ENCODE measurements around the gene F7.

Gene F7

DNA sequence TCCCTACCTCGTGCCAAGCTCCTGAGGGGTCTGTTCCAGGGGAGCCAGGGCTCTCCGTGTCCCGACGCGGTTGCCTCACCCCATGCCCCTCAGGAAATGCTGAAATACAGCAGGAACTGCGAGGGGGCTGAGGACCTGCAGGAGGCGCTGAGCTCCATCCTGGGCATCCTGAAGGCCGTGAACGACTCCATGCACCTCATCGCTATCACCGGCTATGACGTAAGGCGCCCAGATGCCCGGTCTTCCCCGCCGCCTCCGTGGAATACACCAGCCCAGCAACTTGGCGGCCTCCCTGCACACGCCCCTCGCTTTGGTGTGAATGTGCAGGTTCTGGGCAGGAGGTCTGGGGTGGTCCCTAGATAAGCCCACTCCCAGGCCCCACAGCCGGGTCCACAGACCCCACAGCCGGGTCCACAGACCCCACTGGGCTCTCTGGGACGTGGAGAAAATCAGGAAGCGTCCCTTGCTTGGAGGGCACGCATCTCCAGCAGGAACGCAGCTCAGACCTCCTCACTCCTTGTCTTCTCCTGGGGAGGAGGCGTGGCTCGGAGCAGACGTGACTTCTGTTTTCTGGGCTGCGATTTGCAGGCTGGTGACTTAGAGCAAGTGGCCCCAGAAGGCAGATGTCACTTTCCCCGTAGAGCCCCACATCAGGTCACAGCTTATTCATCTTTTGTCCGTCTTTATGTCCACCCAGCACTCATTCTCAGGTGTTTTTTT, 19.4 kb upstream of the F7 start:
- in situ Hi-C loops (cut with MboI; ENCODE audit: low sequenced_read_pairs): no loop called here

DNA sequence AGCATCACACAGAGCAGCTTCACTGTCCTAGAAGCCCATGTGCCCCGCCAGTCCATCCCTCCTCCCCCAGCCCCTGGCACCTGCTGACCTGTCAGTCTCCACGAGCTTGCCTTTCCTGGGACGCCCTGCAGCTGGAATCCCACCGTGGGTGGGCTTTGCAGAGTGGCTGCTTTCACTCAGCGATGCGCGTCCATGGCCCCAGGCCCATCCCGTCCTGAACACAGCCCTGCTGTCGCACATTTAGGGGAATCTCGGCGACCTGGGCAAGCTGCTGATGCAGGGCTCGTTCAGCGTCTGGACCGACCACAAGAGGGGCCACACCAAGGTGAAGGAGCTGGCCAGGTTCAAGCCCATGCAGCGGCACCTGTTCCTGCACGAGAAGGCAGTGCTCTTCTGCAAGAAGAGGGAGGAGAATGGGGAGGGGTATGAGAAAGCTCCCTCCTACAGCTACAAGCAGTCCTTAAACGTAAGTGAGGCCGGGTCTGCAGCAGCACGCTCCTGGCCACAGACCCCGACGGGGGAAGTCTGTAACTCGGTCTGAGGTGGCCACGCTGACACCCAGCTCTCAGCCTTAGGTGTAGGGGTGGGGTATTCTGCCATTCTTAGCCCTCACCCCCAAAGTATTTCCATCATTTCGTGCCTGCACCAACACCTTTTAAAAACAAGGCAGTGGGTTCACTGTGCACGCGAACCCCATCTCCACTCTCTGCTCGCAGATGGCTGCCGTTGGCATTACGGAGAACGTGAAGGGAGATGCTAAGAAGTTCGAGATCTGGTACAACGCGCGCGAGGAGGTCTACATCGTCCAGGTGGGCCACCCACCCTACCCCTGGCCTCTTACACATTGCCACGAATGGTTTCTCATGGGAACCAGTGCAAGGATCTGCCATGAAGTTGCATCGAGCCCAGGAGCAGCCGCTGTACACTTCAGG, 18.3 kb upstream of the F7 start:
- in situ Hi-C loops (cut with MboI; ENCODE audit: low sequenced_read_pairs): no loop called here

DNA sequence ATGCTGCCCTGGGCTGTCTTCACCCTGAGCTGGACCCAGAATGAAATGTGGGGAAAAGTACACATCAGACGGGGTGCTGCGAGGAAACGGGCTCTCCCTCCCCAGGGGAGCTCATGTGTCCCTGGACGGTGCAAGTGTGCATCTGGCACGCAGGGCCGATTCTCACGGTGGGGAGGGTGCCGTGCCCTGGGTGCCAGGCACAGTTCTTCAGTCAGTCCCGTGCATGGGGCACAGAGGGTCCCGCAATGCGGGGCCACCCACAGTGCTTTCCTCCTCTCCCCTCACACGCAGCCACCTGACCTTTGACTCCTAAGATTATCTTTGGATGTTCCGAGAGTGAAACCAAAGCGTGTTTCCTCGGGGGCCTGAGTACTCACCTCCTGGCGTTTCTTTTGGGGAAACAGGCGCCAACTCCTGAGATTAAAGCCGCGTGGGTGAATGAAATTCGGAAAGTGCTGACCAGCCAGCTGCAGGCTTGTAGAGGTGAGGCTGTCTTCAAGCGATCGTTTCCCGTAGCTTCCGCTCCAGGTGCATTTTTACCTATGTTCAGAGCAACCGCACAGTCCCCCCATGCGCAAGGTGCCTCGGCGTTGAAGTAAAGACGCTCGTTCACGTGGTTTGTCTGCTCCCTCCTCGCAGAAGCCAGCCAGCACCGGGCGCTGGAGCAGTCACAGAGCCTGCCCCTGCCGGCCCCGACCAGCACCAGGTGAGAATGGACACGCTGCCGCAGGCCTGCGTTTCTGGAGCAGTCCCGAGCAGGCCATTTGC, 17.5 kb upstream of the F7 start:
- in situ Hi-C loops (cut with MboI; ENCODE audit: low sequenced_read_pairs): no loop called here

DNA sequence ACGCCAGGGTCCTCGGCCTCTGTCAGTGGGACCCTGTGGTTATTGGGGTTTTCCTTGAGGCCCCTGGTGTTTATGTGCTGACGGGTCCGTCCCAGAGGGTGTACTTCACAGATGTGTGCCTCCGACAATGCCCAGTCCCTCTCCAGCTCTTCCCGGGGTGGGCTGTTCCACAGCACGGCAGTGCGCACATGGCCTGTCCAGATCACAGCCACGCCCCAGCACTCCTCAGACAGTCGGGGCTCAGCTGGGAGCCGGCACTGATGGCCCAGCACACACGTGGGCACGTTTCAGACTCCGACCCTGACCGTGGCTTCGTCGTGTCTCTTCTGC, 16.9 kb upstream of the F7 start:
- in situ Hi-C loops (cut with MboI; ENCODE audit: low sequenced_read_pairs): no loop called here

DNA sequence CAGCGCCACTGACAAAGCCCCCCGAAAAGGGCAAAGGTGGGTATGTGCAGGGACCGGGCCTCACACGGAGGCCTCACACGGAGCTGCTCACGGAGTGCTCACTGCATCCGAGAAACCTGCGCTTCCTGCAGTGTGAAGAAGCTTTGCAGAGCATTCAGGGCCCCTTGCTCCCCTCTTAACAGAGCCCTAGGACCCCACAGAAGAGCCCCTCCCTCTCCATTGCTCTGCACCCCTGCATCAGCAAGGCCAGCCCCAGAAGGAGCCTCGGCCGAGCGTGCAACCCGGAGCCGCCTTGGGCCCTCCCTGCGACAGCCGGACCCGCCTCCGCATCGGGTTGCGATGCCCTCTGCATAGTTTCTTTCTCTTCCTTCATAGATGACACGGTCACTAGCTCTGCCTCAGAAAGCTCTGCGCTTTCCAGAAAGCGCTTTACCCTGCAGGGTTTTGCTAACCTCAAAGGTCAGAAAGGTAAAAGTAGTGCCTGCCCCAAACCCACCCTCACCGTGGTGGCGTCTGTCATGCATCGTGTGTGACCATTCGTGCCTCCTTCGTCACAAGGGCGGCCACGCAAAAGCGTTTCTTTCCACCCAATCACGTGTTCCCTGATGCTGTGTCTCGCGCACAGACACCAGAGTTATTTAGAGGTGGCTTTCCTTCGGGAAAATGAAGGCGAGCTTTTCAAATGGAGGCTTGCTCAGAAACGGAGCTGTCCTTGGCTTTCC, 15.7 kb upstream of the F7 start:
- in situ Hi-C loops (cut with MboI; ENCODE audit: low sequenced_read_pairs): no loop called here

DNA sequence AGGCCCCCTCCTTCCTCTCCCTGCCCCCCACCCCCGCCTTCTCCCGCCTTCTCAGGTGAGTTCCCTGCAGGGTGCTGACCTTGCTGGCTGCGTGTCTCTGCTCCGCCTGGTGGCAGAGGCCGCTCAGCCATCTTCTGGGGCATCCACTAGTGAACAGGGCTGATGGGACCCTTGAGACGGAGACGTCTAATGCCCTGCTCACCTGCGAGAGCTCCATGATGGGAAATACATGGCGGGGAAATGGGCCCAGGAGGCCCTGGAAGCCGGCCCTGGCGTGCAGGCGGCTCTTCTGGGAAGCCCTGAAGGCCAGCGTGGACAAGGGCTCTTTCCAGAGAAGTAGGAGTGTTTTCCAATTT, 15.2 kb upstream of the F7 start:
- in situ Hi-C loops (cut with MboI; ENCODE audit: low sequenced_read_pairs): no loop called here

DNA sequence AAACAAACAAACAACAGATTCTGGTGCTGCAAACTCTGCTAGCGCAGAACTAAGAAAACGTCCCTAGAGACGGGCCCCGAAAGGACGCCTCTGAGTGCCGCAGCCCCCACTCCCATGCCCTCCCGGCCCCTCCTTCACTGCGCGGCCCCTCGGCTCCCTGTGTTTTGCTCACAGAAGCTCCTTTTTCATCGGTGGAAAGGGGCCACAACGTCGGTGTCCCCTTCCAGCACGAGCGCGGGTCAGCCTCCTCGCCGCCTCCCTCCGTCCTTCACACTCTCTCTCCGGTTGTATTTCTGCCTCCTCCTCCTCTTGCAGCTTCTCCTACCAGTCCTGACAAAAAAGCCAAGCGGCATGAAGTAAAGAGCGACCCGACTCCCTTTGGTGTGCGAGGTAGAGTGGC, 14.8 kb upstream of the F7 start:
- in situ Hi-C loops (cut with MboI; ENCODE audit: low sequenced_read_pairs): no loop called here

DNA sequence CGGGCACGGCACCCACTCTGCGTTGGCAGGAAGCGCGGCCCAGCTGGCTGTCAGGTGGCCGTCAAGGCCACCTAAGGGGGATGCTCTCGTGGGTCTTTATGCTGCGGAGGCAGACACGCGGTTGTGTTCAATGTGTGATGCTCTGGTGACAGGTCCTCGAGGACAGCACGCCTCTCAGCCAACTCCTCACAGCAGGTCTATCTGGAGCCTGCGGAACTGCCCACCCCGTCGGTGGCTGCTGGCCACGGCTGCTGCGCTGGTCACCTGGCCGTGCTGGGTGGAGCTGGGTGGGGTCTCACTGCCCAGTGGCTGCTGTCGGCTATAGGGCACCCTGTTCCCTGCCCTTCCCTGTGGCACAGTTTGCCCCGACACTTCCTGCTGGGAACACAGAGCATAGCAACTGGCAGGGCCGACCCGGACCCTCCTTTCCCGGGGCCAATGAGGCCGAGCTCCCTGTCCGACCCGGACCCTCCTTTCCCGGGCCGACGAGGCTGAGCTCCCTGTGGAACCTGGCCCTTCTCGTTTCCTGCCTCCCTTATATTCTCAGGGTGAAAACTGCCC, 14.3 kb upstream of the F7 start:
- in situ Hi-C loops (cut with MboI; ENCODE audit: low sequenced_read_pairs): no loop called here

DNA sequence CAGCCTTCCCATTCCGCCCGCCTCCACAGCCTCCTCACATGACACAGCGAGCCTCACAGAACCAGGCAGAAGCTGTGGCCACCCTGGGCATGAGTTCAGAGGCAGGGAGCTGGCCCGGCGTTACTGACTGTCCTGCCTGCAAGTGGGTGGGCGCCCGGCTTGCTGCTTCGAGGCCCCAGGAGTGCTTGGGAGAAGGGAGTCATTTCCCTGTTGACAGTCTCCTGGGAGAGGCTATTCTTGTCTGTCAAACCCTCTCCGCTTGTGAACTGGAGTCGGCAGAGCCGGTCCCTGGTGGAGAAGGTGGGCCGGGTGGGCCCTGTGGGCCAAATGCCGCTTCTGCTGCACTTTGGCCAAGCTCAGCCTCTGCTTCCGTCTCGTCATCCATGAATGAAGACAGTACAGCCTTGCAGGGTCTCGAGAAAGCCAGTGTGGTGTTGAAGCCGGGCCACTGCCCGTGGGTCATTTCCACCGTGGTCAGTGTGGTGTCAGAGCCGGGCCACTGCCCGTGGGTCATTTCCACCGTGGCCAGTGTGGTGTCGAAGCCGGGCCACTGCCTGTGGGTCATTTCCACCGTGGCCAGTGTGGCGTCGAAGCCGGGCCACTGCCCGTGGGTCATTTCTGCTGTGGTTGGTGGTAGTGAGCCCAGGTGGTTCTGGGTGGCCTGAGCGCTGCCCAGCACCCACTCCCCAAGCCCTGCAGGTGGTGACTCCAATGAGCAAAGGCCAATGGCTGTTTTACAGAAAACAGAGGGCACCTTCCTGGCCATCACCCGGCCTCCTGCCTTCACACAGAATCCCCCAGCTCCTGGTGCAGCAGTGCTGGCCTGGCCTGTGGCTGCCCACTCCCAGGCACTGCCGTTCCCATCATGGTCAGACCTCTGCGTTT, 13.5 kb upstream of the F7 start:
- in situ Hi-C loops (cut with MboI; ENCODE audit: low sequenced_read_pairs): no loop called here

DNA sequence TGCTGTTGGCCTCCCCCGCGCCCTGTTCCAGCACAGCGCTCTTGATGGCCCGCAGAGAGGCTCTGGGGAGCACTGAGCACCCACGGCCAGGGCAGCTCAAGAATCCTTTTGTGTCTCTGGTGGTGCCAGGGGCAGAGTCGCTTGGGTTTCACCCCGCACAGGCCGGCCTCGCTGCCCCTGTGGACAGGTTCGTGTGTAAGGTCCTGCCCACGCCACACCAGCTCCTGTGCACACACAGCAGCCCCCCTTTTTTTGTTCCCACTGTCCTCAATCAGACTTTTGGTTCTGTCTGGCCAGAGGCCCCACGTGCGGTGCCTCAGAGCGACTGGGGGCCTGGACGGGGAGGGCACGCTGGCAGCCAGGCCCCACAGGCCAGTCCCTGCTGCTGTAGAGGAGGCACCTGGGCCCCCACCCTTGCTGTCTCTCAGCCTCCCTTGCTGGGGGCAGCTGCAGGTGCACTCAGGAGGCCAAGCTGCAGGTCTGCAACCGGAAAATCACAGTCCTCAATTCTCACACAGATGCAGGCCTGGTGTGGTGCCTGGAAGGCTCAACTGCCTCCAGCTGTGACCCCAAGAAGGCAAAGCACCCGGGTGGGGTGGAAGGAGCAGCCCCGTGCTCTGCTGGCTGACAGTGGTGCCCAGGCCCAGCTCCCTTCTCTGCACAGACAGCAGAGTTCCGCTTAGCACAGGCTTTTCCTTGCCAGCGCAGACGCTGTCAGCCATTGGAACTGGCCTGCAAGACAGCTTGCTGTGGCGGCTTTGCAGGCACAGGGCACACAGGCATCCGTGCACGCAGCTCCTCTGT, 12.6 kb upstream of the F7 start:
- in situ Hi-C loops (cut with MboI; ENCODE audit: low sequenced_read_pairs): no loop called here

DNA sequence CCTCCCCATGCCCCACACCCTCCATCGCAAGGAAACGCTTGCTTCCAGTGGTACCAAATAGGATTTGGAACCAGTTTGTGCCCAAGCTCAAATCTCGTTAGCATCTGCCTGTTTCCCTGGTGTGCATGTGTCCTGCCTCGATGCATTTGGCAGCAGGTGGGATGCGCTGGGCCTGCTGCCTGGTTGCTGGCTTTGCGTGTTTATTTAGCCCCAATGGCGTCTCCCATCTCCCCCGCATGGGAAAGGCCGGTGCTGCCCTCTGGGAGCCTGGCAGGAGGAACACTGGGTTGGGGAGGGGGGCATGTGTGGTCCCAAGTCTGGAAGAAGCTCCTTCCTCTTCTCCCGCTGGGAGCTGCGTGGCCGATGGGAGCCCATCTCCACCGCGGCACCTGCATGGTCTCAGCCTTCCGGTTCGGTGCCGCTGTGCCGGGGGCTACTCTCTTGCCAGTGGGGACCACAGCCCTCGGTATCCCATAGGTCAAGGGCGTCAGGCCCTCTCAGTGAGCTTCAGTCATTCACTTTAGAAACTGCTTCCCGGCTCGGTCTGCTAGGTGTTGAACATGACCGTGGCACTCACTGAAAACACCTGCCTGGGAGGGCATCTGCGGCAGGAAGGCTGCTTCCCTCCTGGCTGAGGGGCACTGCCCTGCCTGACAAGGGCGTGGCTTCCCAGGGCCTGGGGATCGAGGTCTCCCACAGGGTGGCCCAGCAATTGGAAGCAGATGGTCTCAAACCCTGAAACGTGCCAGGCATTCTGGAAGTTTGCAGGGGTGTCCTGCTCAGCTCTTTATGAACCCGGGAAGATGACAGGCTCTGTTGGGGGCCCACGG, 11.8 kb upstream of the F7 start:
- in situ Hi-C loops (cut with MboI; ENCODE audit: low sequenced_read_pairs): no loop called here

DNA sequence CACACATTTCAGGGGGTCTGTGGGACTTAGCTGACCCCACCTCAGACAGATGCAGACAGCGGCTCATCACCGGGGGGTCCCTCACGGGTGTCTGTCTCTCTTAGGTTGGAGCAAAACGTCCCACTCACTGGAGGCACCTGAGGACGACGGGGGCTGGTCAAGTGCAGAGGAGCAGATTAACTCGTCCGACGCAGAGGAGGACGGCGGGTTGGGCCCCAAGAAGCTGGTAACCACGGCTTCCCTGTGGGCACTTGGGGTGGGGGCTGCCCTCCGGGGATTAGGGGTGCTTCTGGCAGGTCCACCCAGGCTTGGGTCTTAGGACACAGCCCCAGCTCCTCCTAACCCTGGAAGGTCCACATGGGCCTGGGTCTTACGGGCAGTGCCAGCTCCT, 11.2 kb upstream of the F7 start:
- in situ Hi-C loops (cut with MboI; ENCODE audit: low sequenced_read_pairs): no loop called here

DNA sequence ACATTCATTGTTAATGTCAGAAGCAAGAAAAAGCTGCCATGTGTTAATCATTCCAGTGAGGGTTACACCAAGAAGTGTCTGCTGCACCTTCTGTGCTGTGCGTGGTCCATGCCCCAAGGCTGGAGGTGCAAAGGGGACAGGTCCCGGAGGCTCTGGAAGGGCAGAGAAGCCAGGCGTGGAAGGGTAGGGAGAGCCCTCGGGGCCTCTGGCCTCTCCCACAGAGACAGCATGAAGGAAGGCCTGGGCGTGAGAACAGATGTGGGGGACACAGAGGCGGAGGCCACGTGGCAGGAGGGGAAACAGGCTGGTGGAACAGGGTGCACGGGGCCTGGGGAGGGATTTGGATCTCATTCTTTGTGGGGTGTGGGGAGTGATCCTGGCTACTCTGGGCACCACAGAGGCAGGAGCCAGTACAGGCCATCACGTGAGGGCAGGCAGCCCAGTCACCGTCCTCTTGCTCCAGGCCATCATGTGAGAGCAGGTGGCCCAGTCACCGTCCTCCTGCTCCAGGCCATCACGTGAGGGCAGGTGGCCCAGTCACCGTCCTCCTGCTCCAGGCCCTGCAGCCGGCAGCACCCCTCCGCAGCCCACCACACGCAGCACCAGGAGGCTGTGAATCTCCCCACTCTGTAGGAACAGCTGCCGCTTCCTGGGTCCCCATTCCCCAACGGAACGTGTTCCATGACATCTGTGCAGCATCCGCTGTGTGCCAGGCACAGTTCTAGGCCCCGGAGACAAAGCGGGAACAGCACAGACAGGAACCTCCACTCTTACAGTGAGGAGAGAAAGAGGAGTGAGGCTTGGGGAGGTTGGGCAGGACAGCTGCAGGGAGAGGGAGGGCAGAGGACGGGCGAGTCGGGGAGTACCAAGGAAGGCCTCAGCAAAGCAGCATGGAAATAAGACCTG, 10.2 kb upstream of the F7 start:
- in situ Hi-C loops (cut with MboI; ENCODE audit: low sequenced_read_pairs): no loop called here

DNA sequence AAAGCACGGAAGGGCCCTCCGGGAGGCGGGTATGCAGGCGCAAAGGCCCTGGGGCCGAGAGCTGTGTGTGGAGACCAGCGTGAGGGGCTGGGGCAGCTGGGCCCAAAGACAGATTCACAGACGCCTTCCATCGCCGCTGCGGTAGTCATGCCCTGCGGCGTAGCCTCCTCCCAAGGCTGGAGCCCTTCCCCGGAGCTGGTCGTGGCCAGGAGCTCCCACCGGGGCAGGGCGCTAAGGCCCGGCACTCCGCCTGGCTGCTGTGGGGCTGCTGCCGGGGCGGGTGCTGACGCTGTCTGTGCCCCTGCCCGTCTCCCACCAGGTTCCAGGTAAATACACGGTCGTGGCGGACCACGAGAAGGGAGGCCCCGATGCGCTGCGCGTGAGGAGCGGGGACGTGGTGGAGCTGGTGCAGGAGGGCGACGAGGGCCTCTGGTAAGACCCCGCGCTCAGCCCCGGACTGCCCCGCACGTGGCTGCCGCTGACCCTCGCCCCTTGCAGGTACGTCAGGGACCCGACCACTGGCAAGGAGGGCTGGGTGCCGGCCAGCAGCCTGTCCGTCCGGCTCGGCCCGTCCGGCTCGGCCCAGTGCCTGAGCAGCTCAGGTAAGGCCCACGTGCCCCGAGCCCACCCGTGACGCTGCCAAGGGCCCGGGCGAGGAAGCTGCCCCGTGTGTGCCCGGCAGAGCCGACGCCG, 9.4 kb upstream of the F7 start:
- in situ Hi-C loops (cut with MboI; ENCODE audit: low sequenced_read_pairs): no loop called here

DNA sequence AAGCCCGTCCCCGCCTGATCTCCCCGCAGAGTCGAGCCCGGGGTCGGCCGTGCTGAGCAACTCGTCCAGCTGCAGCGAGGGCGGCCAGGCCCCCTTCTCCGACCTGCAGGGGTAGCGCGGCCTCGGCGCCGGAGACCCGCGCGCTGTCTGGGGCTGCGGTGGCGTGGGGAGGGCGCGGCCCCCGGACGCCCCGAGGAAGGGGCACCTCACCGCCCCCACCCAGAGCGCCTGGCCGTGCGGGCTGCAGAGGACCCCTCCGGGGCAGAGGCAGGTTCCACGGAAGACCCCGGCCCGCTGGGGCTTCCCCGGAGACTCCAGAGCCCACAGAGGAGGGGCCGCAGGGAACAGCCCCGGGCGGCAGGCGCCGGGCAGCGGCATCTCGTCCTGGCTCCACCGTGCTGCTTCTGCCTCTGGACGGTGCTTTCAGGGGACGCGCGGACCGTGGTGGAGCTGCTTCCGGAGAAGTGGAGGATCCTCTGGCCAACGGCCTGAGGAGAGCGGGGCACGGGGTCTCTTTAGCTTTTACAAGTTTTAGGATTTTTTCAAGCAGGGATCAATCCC, 8.8 kb upstream of the F7 start:
- in situ Hi-C loops (cut with MboI; ENCODE audit: low sequenced_read_pairs): no loop called here

DNA sequence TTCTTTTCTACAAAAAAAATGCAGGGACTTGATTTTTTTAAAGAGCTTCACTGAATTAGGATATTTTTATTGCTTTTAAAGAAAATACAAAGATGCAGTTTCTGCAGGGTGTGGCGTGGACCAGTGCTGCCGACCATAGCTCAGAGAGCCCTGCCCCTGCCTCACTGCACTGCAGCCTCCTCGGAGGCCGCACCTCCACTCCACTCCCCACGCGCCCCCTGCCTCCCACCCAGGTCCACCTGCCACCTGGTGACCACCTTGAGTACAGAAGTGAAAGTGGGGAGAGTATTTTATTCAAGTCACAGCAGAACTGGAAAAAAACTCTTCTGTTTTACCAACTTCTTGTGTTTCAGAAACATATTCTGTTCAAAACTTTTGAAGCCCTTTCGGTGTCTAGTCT, 7.9 kb upstream of the F7 start:
- in situ Hi-C loops (cut with MboI; ENCODE audit: low sequenced_read_pairs): no loop called here

Measured in HL-60/S4 treated with phorbol 12-myristate 13-acetate at 8.2 ng/mL for 4 days and 3 days (cell line).